GM18498 (cell line): Measurements from ENCODE around the gene EFS.

Experiments
- ATAC-seq: cut with Tn5 transposase; IDR thresholded peaks from one replicate; pipeline ENCODE4 v1.9.1; 2021; ENCODE audit warnings: mild to moderate bottlenecking, moderate library complexity; ENCODE audit not compliant: unreplicated experiment

The EFS gene

DNA sequence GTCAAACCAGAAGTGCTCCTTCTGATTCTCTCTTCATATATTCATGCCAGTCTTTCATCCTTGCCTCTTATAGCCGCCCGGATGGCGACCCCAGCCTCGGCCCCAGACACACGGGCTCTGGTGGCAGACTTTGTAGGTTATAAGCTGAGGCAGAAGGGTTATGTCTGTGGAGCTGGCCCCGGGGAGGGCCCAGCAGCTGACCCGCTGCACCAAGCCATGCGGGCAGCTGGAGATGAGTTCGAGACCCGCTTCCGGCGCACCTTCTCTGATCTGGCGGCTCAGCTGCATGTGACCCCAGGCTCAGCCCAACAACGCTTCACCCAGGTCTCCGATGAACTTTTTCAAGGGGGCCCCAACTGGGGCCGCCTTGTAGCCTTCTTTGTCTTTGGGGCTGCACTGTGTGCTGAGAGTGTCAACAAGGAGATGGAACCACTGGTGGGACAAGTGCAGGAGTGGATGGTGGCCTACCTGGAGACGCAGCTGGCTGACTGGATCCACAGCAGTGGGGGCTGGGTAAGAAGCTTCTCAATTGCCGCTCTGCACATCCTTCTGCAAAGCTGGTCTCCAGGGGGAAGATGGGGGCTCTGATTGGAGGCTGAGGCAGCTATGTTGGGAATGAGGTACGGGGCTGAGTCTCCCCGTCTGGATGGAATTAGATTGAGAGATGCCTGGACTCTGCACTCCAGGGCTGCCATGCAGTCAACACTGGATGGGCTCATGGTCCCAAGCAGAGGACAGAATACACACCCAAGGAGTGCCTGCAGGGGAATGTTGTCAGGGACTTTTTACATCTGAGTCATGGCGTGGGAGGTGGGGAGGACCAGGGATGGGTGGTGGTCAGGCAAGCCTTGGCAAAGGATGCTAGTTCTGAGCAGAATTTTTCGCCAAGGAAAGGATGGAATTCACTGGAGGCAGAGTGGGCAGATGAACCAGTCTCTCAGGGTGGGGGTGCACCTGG lies 57.0 kb downstream of the EFS start:
- ATAC-seq, result no peak

- ATAC-seq, result no peak
Measured at GRCh38 chr14:23307146-23307530, 57.8 kb downstream of the EFS start.

DNA sequence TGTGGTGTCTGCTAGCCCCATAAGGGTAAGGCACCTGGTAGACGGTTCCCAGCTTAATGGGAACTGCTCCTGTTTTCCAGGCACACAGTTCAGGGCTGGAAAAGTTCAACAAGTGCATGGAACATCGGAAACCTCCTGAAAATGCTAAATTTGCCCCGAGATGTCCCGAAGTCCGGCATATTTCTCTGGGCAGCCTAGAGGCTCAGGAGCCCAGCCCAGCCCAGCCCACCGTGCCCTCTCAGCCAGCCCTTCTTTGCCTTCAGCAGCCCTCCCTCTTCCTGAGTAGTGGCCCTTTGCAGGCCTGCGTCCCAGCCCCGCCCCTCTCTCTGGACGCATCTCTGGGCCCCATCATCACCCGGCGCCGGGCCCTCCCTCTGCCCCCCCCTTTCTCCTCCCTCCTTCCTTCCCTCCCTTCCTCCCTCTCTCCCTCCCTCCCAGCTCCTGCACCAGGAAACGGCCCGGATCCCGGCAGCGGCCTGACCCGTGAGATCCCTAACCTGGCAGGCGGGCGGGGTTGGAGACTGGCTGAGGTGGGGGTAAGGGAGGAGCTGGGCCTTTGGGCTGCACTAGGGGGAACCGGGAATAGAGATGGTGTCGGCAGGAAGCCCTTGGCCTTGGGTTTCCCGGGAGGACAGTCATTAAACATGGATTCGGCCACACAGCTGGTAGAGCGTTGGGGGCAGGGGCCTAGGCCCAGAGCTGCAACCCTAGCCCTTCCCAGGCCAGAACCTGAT lies 58.4 kb downstream of the EFS start, which contains the start of gene BCL2L2:
Gene BCL2L2 (plus strand): TSS at position 422 of the 734 bp plus-strand sequence. CDS start 935 bp downstream, outside the sequence.
- no peak for ATAC-seq
